PC-3 (cell line): ENCODE measurements around the gene CHFR.

ENCODE experiments used
- CTCF ChIP-seq: fragments of 300-600 bp; sonication (generic); conservative IDR thresholded peaks from 2 replicates; pipeline ENCODE4 v1.5.1; 2017; ENCODE audit warnings: antibody characterized with exemption, low read depth, mild to moderate bottlenecking, low read length
- EZH2 ChIP-seq: fragments of 300-600 bp; sonication (generic); IDR thresholded peaks from one replicate; pipeline ENCODE4 v1.6.1; 2017; ENCODE audit warnings: antibody characterized with exemption, mild to moderate bottlenecking, low read length; ENCODE audit not compliant: unreplicated experiment
- EZH2phosphoT487 ChIP-seq: fragments of 300-600 bp; sonication (generic); IDR thresholded peaks from 2 replicates; pipeline ENCODE4 v1.6.1; 2018; ENCODE audit warnings: mild to moderate bottlenecking, antibody characterized with exemption, low read length, borderline replicate concordance

GRCh38 chr12:132833341-132833740, 54.1 kb downstream of the CHFR start:
- no peak for TF ChIP-seq CTCF
- no peak for TF ChIP-seq EZH2
- no peak for TF ChIP-seq EZH2phosphoT487
